ENCODE results near the gene RANBP2. TPM values are rescaled to one million over a fixed set of nuclear protein-coding genes. Genes with fewer than 3 reads are reported as not detected.

RANBP2 gene
- polyA plus RNA-seq, 1 donor from 2014 or later: 38.8 TPM

DNA sequence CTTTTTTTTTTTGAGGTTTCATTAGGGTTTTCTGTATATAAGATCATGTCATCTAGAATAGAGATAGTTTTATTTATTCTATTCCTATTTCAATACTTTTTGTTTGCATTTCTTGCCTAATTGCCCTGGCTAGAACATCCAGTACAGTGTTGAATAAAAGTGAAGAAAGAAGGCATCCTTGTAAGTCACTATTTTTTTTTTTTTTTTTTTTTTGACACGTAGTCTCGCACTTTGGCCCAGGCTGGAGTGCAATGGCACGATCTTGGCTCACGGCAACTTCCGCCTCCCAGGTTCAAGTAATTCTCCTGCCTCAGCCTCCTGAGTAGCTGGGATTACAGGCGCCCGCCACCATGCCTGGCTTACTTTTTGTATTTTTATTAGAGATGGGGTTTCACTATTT, 27.8 kb upstream of the RANBP2 start:
- H3K9me2 ChIP-seq (ENCODE audit: insufficient read depth, low read length): no peaks in the 10 kb centered on the region
- H2AFZ ChIP-seq (ENCODE audit: low read depth, low read length): no peak overlapping the region
- no peak overlapping the region for H3K4me3 ChIP-seq (ENCODE audit: low read length)
- H3K27ac ChIP-seq (ENCODE audit: low read length): no peak overlapping the region
- H3K9ac ChIP-seq (ENCODE audit: low read length): no peak overlapping the region
- no peaks in the 10 kb centered on the region for H3K27me3 ChIP-seq (ENCODE audit: insufficient read depth, low read depth, low read length)
- no peaks in the 10 kb centered on the region for H3K79me2 ChIP-seq (replicated peaks; ENCODE audit: insufficient read depth, low read length)
- H3F3A ChIP-seq (ENCODE audit: insufficient read depth, low read length, poor library complexity, severe bottlenecking): no peaks in the 10 kb centered on the region
- H3K9me3 ChIP-seq (ENCODE audit: low read length): no peaks in the 10 kb centered on the region
- no peaks in the 10 kb centered on the region for H3K36me3 ChIP-seq (ENCODE audit: insufficient read depth, low read length)
- no peak for TF ChIP-seq SMC3 (conservative IDR thresholded peaks at IDR 0.05; ENCODE audit: poor library complexity)
- TF ChIP-seq EP300 (conservative IDR thresholded peaks at IDR 0.05; ENCODE audit: poor library complexity, severe bottlenecking): no peak
- TF ChIP-seq REST (IDR thresholded peaks at IDR 0.05; ENCODE audit: borderline replicate concordance): no peak
- no peak for TF ChIP-seq POLR2AphosphoS5 (IDR thresholded peaks at IDR 0.05)
- TF ChIP-seq CTCF (IDR thresholded peaks at IDR 0.05; ENCODE audit: poor library complexity, severe bottlenecking): no peak
- H4K20me1 ChIP-seq (ENCODE audit: insufficient read depth): no peaks in the 10 kb centered on the region
- no peak overlapping the region for H3K4me2 ChIP-seq (ENCODE audit: low read length)

DNA sequence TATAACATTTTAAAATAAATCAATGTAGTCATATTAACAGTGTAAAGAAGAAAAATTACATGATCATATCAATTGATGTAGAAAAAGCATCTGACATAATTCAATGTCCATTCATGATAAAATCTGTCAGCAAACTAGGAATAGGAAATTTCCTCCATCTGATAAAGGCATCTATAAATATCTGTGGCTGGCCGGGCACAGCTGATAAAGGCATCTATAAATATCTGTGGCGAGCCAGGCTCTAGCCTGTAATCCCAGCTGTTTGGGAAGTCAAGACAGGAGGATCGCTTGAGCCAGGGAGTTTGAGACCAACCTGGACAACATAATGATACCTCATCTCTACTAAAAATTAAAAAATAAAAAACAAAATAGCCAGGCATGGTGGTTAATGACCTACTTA, 18.1 kb upstream of the RANBP2 start:
- H3K9me2 ChIP-seq (ENCODE audit: insufficient read depth, low read length): no peaks in the 10 kb centered on the region
- H3K9me3 ChIP-seq (ENCODE audit: low read length): no peaks in the 10 kb centered on the region
- no peak overlapping the region for H3K9ac ChIP-seq (ENCODE audit: low read length)
- no peak overlapping the region for H3K4me3 ChIP-seq (ENCODE audit: low read length)
- H4K20me1 ChIP-seq (ENCODE audit: insufficient read depth): no peaks in the 10 kb centered on the region
- H3K36me3 ChIP-seq (ENCODE audit: insufficient read depth, low read length): no peaks in the 10 kb centered on the region
- H3K27me3 ChIP-seq (ENCODE audit: insufficient read depth, low read depth, low read length): no peaks in the 10 kb centered on the region
- H3F3A ChIP-seq (ENCODE audit: insufficient read depth, low read length, poor library complexity, severe bottlenecking): no peaks in the 10 kb centered on the region
- H2AFZ ChIP-seq (ENCODE audit: low read depth, low read length): no peak overlapping the region
- H3K27ac ChIP-seq (ENCODE audit: low read length): no peak overlapping the region
- TF ChIP-seq SMC3 (conservative IDR thresholded peaks at IDR 0.05; ENCODE audit: poor library complexity) (no peak), EZH2 (IDR thresholded peaks at IDR 0.05; ENCODE audit: borderline replicate concordance, insufficient read depth, low read length, poor library complexity, severe bottlenecking) (no peak), EP300 (conservative IDR thresholded peaks at IDR 0.05; ENCODE audit: poor library complexity, severe bottlenecking) (no peak), POLR2AphosphoS5 (IDR thresholded peaks at IDR 0.05) (no peak), MXI1 (conservative IDR thresholded peaks at IDR 0.05; ENCODE audit: poor library complexity, severe bottlenecking) (no peak), CTCF (IDR thresholded peaks at IDR 0.05; ENCODE audit: poor library complexity, severe bottlenecking) (no peak), RAD21 (conservative IDR thresholded peaks at IDR 0.05) (no peak), TAF1 (IDR thresholded peaks at IDR 0.05; ENCODE audit: low read depth) (no peak)
- no peaks in the 10 kb centered on the region for H3K79me2 ChIP-seq (replicated peaks; ENCODE audit: insufficient read depth, low read length)
- no peak overlapping the region for H3K4me2 ChIP-seq (ENCODE audit: low read length)
